Upper lobe of left lung (tissue), 4 donors: ENCODE results near the gene CCDC174.

ENCODE experiments used
- CTCF ChIP-seq, 6 experiments: fragments of 450-650 bp in 4 of 6; fragments of 200-600 bp in 2 of 6; sonication (generic) in 2 of 6; IDR thresholded peaks; one replicate each; pipeline ENCODE4 v1.5.1; 2016 to 2019; ENCODE audit warnings: antibody characterized with exemption in 6 of 6
- EP300 ChIP-seq, 4 donors: sonication (generic); formaldehyde crosslinking; IDR thresholded peaks; one replicate each; pipeline ENCODE4 v1.5.1; 2017; ENCODE audit warnings: antibody characterized with exemption in 4 of 4, control low read depth in 2 of 4
- POLR2A ChIP-seq, 4 donors: fragments of 450-650 bp; IDR thresholded peaks; one replicate each; pipeline ENCODE4 v1.5.1; 2016 to 2017; ENCODE audit warnings: antibody characterized with exemption in 4 of 4, mild to moderate bottlenecking in 2 of 4
- POLR2AphosphoS5 ChIP-seq, 2 donors: sonication (generic); formaldehyde crosslinking; IDR thresholded peaks; one replicate each; pipeline ENCODE4 v1.5.1; 2017; ENCODE audit warnings: antibody characterized with exemption in 2 of 2

DNA sequence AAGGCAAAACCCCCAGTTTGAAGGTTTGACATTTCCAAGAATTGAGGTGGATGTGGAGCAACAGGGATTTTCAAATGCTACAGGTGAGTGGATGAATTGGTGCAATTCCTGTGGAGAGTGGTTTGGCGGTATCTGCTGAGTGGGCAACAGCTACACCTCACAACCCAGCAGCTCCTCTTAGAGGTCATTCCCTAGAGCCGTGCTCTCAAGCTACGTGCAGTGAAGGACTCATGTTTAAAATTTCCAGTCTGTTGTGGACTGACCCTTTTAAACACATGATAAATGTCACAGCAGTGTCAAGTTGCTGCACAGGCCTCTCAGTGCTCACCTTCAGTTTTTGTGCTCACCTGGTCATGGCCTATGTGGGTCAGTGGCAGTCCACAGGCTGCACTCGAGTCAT is 32.9 kb downstream of the CCDC174 start:
- TF ChIP-seq CTCF (IDR thresholded peaks at IDR 0.05) (no peak), POLR2A (IDR thresholded peaks at IDR 0.05) (no peak), POLR2AphosphoS5 (IDR thresholded peaks at IDR 0.05) (no peak), EP300 (IDR thresholded peaks at IDR 0.05) (no peak)
